Central memory CD8-positive, alpha-beta T cell (primary cell): ENCODE results near the gene PMIS2.
A peak's percentile ranks its signal among the peaks of the same experiment; 100 is the strongest.

ENCODE experiments used
- ATAC-seq: fragments of 150-1000 bp; cut with Tn5 transposase; replicated peaks from 2 replicates; pipeline ENCODE4 v1.10.0; 2022; ENCODE audit warnings: mild to moderate bottlenecking, moderate FRiP score, moderate number of reproducible peaks; ENCODE audit not compliant: poor library complexity, severe bottlenecking; ENCODE audit errors: extremely low read depth
- DNase-seq, 2 donors: peaks; one replicate each; pipeline ENCODE4 v3.0.0; 2021; ENCODE audit warnings: low spot score in 2 of 2
- H3K27ac Mint-ChIP-seq: one replicate; pipeline ENCODE4 v1.8.0; 2022; ENCODE audit warnings: low read depth, mild to moderate bottlenecking, moderate library complexity, mixed read lengths
- H3K27me3 Mint-ChIP-seq: one replicate; pipeline ENCODE4 v1.8.0; 2022; ENCODE audit warnings: mixed read lengths
- H3K36me3 Mint-ChIP-seq: one replicate; pipeline ENCODE4 v1.8.0; 2022; ENCODE audit warnings: mild to moderate bottlenecking, moderate library complexity, mixed read lengths; ENCODE audit not compliant: insufficient read depth
- H3K4me1 Mint-ChIP-seq: one replicate; pipeline ENCODE4 v1.8.0; 2022; ENCODE audit warnings: mixed read lengths
- H3K4me3 Mint-ChIP-seq: one replicate; pipeline ENCODE4 v1.8.0; 2022; ENCODE audit warnings: mild to moderate bottlenecking, moderate library complexity, mixed read lengths
- H3K9me3 Mint-ChIP-seq: one replicate; pipeline ENCODE4 v1.8.0; 2022; ENCODE audit warnings: mixed read lengths

Gene PMIS2

GRCh38 chr19:35585848-35586247 is at the start of gene PMIS2:
TSS of gene PMIS2 (plus strand) at chr19:35586173. CDS start at chr19:35586260, 87 bp downstream.
- Mint-ChIP-seq H3K36me3 (no peaks in the 10 kb centered on the region), H3K4me1 (no peaks in the 10 kb centered on the region), H3K27me3 (peaks cover 47% of the 10 kb centered on the region), H3K4me3 (no peak within 1 kb of the TSS), H3K27ac (no peak within 1 kb of the TSS), H3K9me3 (no peaks in the 10 kb centered on the region)
- ATAC-seq = no peak
- no peak for DNase-seq

- Mint-ChIP-seq H3K27me3 (peaks cover 10% of the 10 kb centered on the region), H3K36me3 (no peaks in the 10 kb centered on the region), H3K4me3 (no peak overlapping the region), H3K9me3 (no peaks in the 10 kb centered on the region), H3K27ac (no peak overlapping the region), H3K4me1 (peaks cover 2% of the 10 kb centered on the region)
- DNase-seq = no peak
- ATAC-seq = no peak
Measured at GRCh38 chr19:35539314-35539713, 46.7 kb upstream of the PMIS2 start.

GRCh38 chr19:35539850-35540249 is 46.1 kb upstream of the PMIS2 start:
- Mint-ChIP-seq H3K9me3 (no peaks in the 10 kb centered on the region), H3K4me3 (no peak overlapping the region), H3K4me1 (peaks cover 7% of the 10 kb centered on the region), H3K27ac (no peak overlapping the region), H3K27me3 (peaks cover 4% of the 10 kb centered on the region), H3K36me3 (no peaks in the 10 kb centered on the region)
- DNase-seq (no peak), ATAC-seq (no peak)

- Mint-ChIP-seq H3K4me1 (peaks cover 9% of the 10 kb centered on the region), H3K9me3 (no peaks in the 10 kb centered on the region), H3K27me3 (no peaks in the 10 kb centered on the region), H3K36me3 (no peaks in the 10 kb centered on the region), H3K4me3 (no peak overlapping the region), H3K27ac (no peak overlapping the region)
- DNase-seq (no peak), ATAC-seq (no peak)
Measured at GRCh38 chr19:35540356-35540927, 45.5 kb upstream of the PMIS2 start.

- ATAC-seq (no peak), DNase-seq (no peak)
- no peaks in the 10 kb centered on the region for H3K9me3 Mint-ChIP-seq
- H3K27me3 Mint-ChIP-seq = no peaks in the 10 kb centered on the region
- no peak overlapping the region for H3K27ac Mint-ChIP-seq
- H3K4me1 Mint-ChIP-seq = peaks cover 25% of the 10 kb centered on the region
- H3K36me3 Mint-ChIP-seq = peaks cover 4% of the 10 kb centered on the region
- no peak overlapping the region for H3K4me3 Mint-ChIP-seq
Measured at GRCh38 chr19:35542209-35542608, 43.8 kb upstream of the PMIS2 start.

GRCh38 chr19:35543280-35544109 is 42.5 kb upstream of the PMIS2 start:
- Mint-ChIP-seq H3K9me3 (no peaks in the 10 kb centered on the region), H3K27ac (no peak overlapping the region), H3K4me1 (peaks cover 28% of the 10 kb centered on the region), H3K36me3 (peaks cover 4% of the 10 kb centered on the region), H3K4me3 (no peak overlapping the region), H3K27me3 (no peaks in the 10 kb centered on the region)
- ATAC-seq (no peak), DNase-seq (no peak)

GRCh38 chr19:35544110-35544802 is 41.7 kb upstream of the PMIS2 start:
- peaks cover 36% of the 10 kb centered on the region for H3K4me1 Mint-ChIP-seq
- H3K4me3 Mint-ChIP-seq = peak overlapping the region; percentile 88
- peak overlapping the region; percentile 88 for H3K27ac Mint-ChIP-seq
- H3K27me3 Mint-ChIP-seq = no peaks in the 10 kb centered on the region
- ATAC-seq = no peak
- peaks cover 4% of the 10 kb centered on the region for H3K36me3 Mint-ChIP-seq
- no peaks in the 10 kb centered on the region for H3K9me3 Mint-ChIP-seq
- no peak for DNase-seq

GRCh38 chr19:35545001-35545854 is 40.7 kb upstream of the PMIS2 start, which contains the start of gene TMEM147:
TSS of gene TMEM147 (plus strand) at chr19:35545626. CDS start at chr19:35545740, 114 bp downstream.
- Mint-ChIP-seq H3K27ac (peak within 1 kb of the TSS; percentile 88), H3K36me3 (peaks cover 6% of the 10 kb centered on the region), H3K4me1 (peaks cover 38% of the 10 kb centered on the region), H3K9me3 (no peaks in the 10 kb centered on the region), H3K27me3 (no peaks in the 10 kb centered on the region), H3K4me3 (peak within 1 kb of the TSS; percentile 88)
- peak; percentile 85 for ATAC-seq
- DNase-seq = peak; percentile 50 to 60

- H3K4me1 Mint-ChIP-seq = peaks cover 38% of the 10 kb centered on the region
- no peaks in the 10 kb centered on the region for H3K27me3 Mint-ChIP-seq
- no peaks in the 10 kb centered on the region for H3K9me3 Mint-ChIP-seq
- ATAC-seq (peak; percentile 78), DNase-seq (peak; percentile 30 to 36)
- peaks cover 6% of the 10 kb centered on the region for H3K36me3 Mint-ChIP-seq
- H3K4me3 Mint-ChIP-seq = peak overlapping the region; percentile 88
- H3K27ac Mint-ChIP-seq = peak overlapping the region; percentile 88
Measured at GRCh38 chr19:35545855-35546381, 40.1 kb upstream of the PMIS2 start.

- Mint-ChIP-seq H3K4me1 (peaks cover 38% of the 10 kb centered on the region), H3K27ac (peak overlapping the region; percentile 88), H3K9me3 (no peaks in the 10 kb centered on the region), H3K4me3 (peak overlapping the region; percentile 88), H3K27me3 (no peaks in the 10 kb centered on the region), H3K36me3 (peaks cover 6% of the 10 kb centered on the region)
- DNase-seq (no peak), ATAC-seq (no peak)
Measured at GRCh38 chr19:35546532-35546931, 39.4 kb upstream of the PMIS2 start.

GRCh38 chr19:35549174-35549788 is 36.7 kb upstream of the PMIS2 start:
- H3K4me1 Mint-ChIP-seq = peaks cover 37% of the 10 kb centered on the region
- no peaks in the 10 kb centered on the region for H3K9me3 Mint-ChIP-seq
- ATAC-seq (no peak), DNase-seq (peak in 1 of 2 donors; percentile 28)
- no peaks in the 10 kb centered on the region for H3K27me3 Mint-ChIP-seq
- no peak overlapping the region for H3K4me3 Mint-ChIP-seq
- peak overlapping the region; percentile 26 for H3K27ac Mint-ChIP-seq
- H3K36me3 Mint-ChIP-seq = peaks cover 8% of the 10 kb centered on the region
